ENCODE data around the gene KRT8. TPM values are rescaled to one million over a fixed set of nuclear protein-coding genes. Genes with fewer than 3 reads are reported as not detected.
A peak's percentile ranks its signal among the peaks of the same experiment; 100 is the strongest.

KRT8 gene
- total RNA-seq, 1 donor from 2014 or later, result 22.8 TPM

DNA sequence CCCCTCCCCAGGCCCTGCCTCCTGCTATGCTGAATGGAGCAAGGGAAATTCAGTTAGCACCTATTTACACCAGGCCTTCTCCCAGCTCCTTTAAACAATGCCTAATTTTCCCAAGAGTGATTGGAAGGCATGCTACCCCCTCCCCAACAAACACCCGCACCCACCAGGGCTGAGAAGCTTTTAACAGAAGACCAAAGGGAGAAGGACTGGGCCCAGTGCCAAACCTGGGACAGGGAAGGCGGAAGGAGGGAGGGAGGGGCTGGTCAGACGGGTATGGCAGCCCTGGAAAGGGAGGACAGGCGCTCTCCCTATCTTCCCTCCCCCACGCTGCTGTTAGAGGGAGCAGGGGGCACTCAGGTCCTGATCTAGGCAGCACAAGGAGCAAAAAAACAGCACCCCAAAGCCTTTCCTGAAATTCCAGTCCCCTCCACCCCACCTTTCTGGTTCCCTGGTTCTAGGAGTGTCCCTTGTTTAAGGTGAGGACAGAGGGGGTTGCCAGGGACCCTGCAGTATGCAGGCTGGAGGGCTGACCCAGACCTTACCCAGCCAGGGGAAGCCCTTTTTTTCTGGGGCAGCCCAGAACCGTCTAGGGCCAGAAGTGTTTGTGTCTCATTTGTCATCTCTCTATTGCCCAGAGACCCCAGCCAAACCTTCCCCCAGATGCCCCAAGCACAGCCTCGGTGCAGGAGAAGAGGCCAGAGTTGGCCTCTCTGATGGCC is 2.4 kb upstream of the KRT8 start:
- H3K27me3 ChIP-seq, result no peaks in the 10 kb centered on the region
- TF ChIP-seq POLR2AphosphoS5 (IDR thresholded peaks at IDR 0.05; ENCODE audit: insufficient read depth in 1 of 2, low read depth in 1 of 2) (peak in 1 of 2 donors; percentile 13), POLR2A (IDR thresholded peaks at IDR 0.05) (no peak)
- TF ChIP-seq, protein P1, sequence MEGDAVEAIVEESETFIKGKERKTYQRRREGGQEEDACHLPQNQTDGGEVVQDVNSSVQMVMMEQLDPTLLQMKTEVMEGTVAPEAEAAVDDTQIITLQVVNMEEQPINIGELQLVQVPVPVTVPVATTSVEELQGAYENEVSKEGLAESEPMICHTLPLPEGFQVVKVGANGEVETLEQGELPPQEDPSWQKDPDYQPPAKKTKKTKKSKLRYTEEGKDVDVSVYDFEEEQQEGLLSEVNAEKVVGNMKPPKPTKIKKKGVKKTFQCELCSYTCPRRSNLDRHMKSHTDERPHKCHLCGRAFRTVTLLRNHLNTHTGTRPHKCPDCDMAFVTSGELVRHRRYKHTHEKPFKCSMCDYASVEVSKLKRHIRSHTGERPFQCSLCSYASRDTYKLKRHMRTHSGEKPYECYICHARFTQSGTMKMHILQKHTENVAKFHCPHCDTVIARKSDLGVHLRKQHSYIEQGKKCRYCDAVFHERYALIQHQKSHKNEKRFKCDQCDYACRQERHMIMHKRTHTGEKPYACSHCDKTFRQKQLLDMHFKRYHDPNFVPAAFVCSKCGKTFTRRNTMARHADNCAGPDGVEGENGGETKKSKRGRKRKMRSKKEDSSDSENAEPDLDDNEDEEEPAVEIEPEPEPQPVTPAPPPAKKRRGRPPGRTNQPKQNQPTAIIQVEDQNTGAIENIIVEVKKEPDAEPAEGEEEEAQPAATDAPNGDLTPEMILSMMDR (IDR thresholded peaks at IDR 0.05), result no peak
- no peak for DNase-seq (ENCODE audit: extremely low spot score in 2 of 2)
- intact Hi-C loops (cut with DNase I), result no loop called here
- H3K36me3 ChIP-seq, result no peaks in the 10 kb centered on the region
- H3K4me3 ChIP-seq, result no peak overlapping the region
- no peaks in the 10 kb centered on the region for H3K9me3 ChIP-seq
- H3K4me1 ChIP-seq, result peaks cover 40% of the 10 kb centered on the region
- H3K27ac ChIP-seq, result peak overlapping the region; percentile 48

DNA sequence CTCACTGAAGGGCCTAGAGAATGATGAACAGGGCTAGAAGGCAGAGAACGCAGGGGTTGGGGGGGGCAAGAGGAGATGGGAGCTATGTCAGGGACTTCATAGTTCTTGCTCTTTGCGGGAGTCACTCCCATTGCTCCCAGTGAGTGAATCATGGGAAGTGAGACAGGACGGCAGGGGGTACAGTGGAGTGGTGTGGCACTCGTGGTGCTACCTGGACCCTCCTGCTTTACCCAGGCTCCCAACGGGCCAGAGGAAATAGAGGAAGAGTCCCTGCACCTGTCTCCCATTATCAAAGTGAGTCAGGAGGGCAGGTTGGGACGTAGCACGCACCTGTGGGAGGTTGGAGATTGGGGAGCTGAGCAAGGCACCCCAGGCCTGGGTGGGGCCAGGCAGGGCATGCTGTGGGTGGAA is 1.3 kb upstream of the KRT8 start:
- H3K36me3 ChIP-seq, result no peaks in the 10 kb centered on the region
- H3K9me3 ChIP-seq, result no peaks in the 10 kb centered on the region
- DNase-seq (ENCODE audit: extremely low spot score in 2 of 2), result no peak
- peaks cover 40% of the 10 kb centered on the region for H3K4me1 ChIP-seq
- intact Hi-C loops (cut with DNase I), result no loop called here
- TF ChIP-seq POLR2A (IDR thresholded peaks at IDR 0.05) (no peak), POLR2AphosphoS5 (IDR thresholded peaks at IDR 0.05; ENCODE audit: insufficient read depth in 1 of 2, low read depth in 1 of 2) (no peak)
- TF ChIP-seq, protein P1 (IDR thresholded peaks at IDR 0.05), result no peak
- H3K27ac ChIP-seq, result no peak overlapping the region
- H3K4me3 ChIP-seq, result no peak overlapping the region
- H3K27me3 ChIP-seq, result no peaks in the 10 kb centered on the region

DNA sequence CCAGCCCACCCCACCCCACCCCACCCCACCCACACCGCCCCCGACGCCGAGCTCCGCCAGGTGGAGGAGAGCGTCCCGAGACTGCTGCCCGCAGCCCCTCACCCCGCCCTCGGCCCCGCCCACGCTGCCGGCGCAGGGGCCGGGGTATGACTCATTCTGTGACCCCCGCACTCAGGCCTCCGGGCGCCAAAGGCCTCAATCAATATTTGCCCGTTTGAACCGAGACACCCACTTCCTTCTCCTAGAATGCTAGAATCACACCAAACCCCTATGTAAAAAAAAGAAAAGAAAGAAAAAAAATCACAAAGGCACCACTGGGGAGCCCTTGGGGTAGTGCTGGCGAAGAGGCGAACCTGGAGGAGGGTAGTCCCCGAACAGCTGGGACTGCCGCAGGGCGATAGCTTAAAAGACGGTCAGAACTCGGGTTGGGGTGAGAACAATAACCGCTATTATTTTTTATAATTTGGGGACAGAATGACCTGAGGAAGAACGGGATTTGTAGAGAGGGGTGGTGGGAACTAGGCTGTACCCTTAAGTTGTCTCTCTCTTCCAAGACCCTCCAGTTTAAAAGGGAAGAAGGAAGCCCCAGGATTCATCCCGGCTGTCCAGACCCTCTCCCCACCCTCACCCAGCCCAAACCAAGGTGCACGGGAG is 894 bp downstream of the KRT8 start:
- H3K4me1 ChIP-seq, result peaks cover 40% of the 10 kb centered on the region
- H3K36me3 ChIP-seq, result no peaks in the 10 kb centered on the region
- no peaks in the 10 kb centered on the region for H3K9me3 ChIP-seq
- no peaks in the 10 kb centered on the region for H3K27me3 ChIP-seq
- intact Hi-C loops (cut with DNase I), result no loop called here
- H3K4me3 ChIP-seq, result peak overlapping the region; percentile 51 to 55
- DNase-seq (ENCODE audit: extremely low spot score in 2 of 2), result no peak
- TF ChIP-seq POLR2AphosphoS5 (IDR thresholded peaks at IDR 0.05; ENCODE audit: insufficient read depth in 1 of 2, low read depth in 1 of 2) (no peak), POLR2A (IDR thresholded peaks at IDR 0.05) (no peak)
- TF ChIP-seq, protein P1 (IDR thresholded peaks at IDR 0.05), result no peak
- peak overlapping the region; percentile 74 for H3K27ac ChIP-seq

DNA sequence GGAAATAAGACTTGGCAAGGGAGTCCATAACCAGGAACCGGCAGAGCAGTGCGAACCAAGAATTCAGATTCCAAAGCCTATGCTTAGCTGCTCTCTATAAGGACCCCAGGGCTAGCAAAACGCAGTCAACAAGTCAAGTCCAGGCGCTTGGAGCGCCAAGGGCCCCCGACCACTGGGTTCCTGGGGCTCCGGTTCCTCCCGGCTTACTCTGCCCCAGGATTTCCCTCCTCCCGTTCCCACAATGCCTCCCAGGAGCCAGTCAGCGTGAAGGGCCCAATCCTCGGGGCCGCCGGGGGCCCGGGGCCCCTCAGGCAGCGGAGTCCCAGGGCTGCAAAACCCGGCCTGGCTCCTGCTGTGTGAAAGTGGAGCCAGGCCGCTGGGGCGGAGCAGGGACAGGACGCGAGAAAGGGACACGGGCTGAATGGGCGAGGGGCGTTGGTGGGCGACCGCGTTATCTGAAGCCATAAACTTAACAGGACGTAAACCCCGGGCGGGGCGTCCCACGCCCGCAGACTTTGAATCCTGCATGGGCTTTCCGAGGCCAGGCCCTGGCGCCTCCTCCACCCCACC is 1.5 kb downstream of the KRT8 start:
- peak overlapping the region; percentile 74 for H3K27ac ChIP-seq
- intact Hi-C loops (cut with DNase I), result no loop called here
- DNase-seq (ENCODE audit: extremely low spot score in 2 of 2), result no peak

More for the DNA sequence above, 1.5 kb downstream of the KRT8 start:
- TF ChIP-seq, protein P1 (IDR thresholded peaks at IDR 0.05), result peak in 1 of 3 experiments; percentile 20
- TF ChIP-seq POLR2AphosphoS5 (IDR thresholded peaks at IDR 0.05; ENCODE audit: insufficient read depth in 1 of 2, low read depth in 1 of 2), result no peak
- TF ChIP-seq POLR2A (IDR thresholded peaks at IDR 0.05), result peak in 1 of 2 donors; percentile 64
- Histone ChIP-seq H3K4me1 (peaks cover 40% of the 10 kb centered on the region), H3K9me3 (no peaks in the 10 kb centered on the region), H3K27me3 (no peaks in the 10 kb centered on the region), H3K4me3 (peak overlapping the region; percentile 51 to 55), H3K36me3 (no peaks in the 10 kb centered on the region)
